ENCODE measurements around the gene DMAC2.
"Not testable (repeated sequence)": the region's sequence is repeated elsewhere in the genome, so short reads cannot be mapped to it uniquely, and the experiment has no call there.

The DMAC2 gene

GRCh38 chr19:41424335-41425173 is 15.2 kb downstream of the DMAC2 start:
- in situ Hi-C loops (cut with HindIII; ENCODE audit: low sequenced_read_pairs), result loop anchor here (10.0 kb wide), 1 partner anchor 150 kb away; the partner anchor contains the start of gene CEACAM21

GRCh38 chr19:41422955-41423354 is 16.8 kb downstream of the DMAC2 start:
- in situ Hi-C loops (cut with HindIII; ENCODE audit: low sequenced_read_pairs), result loop anchor here (10.0 kb wide), 1 partner anchor 152 kb away; the partner anchor contains the start of gene CEACAM21

GRCh38 chr19:41422456-41422855 is 17.3 kb downstream of the DMAC2 start:
- in situ Hi-C loops (cut with HindIII; ENCODE audit: low sequenced_read_pairs), result loop anchor here (10.0 kb wide), 1 partner anchor 152 kb away; the partner anchor contains the start of gene CEACAM21

- in situ Hi-C loops (cut with HindIII; ENCODE audit: low sequenced_read_pairs), result loop anchor here (10.0 kb wide), 1 partner anchor 153 kb away; the partner anchor contains the start of gene CEACAM21
Observed at GRCh38 chr19:41421973-41422372, 17.7 kb downstream of the DMAC2 start.

- in situ Hi-C loops (cut with HindIII; ENCODE audit: low sequenced_read_pairs), result loop anchor here (10.0 kb wide), 1 partner anchor 153 kb away; the partner anchor contains the start of gene CEACAM21
Observed at GRCh38 chr19:41421314-41421713, 18.4 kb downstream of the DMAC2 start.

- in situ Hi-C loops (cut with HindIII; ENCODE audit: low sequenced_read_pairs), result loop anchor here (10.0 kb wide), 1 partner anchor 155 kb away; the partner anchor contains the start of gene CEACAM21
Observed at GRCh38 chr19:41420101-41420880, 19.4 kb downstream of the DMAC2 start.

- in situ Hi-C loops (cut with HindIII; ENCODE audit: low sequenced_read_pairs), result no loop called here
Observed at GRCh38 chr19:41416194-41416674, 23.5 kb downstream of the DMAC2 start.

GRCh38 chr19:41415154-41415571 is 24.5 kb downstream of the DMAC2 start:
- in situ Hi-C loops (cut with HindIII; ENCODE audit: low sequenced_read_pairs), result no loop called here

GRCh38 chr19:41414461-41414860 is 25.3 kb downstream of the DMAC2 start:
- in situ Hi-C loops (cut with HindIII; ENCODE audit: low sequenced_read_pairs), result no loop called here

GRCh38 chr19:41413947-41414346 is 25.8 kb downstream of the DMAC2 start:
- in situ Hi-C loops (cut with HindIII; ENCODE audit: low sequenced_read_pairs), result no loop called here

- in situ Hi-C loops (cut with HindIII; ENCODE audit: low sequenced_read_pairs), result no loop called here
Observed at GRCh38 chr19:41412953-41413352, 26.8 kb downstream of the DMAC2 start.

- in situ Hi-C loops (cut with HindIII; ENCODE audit: low sequenced_read_pairs), result no loop called here
Observed at GRCh38 chr19:41411968-41412265, 27.8 kb downstream of the DMAC2 start.

GRCh38 chr19:41411100-41411967 is 28.4 kb downstream of the DMAC2 start:
- in situ Hi-C loops (cut with HindIII; ENCODE audit: low sequenced_read_pairs), result no loop called here

GRCh38 chr19:41410336-41411054 is 29.2 kb downstream of the DMAC2 start:
- in situ Hi-C loops (cut with HindIII; ENCODE audit: low sequenced_read_pairs), result no loop called here

- in situ Hi-C loops (cut with HindIII; ENCODE audit: low sequenced_read_pairs), result no loop called here
Observed at GRCh38 chr19:41409288-41409687, 30.4 kb downstream of the DMAC2 start.

- in situ Hi-C loops (cut with HindIII; ENCODE audit: low sequenced_read_pairs), result not testable (repeated sequence)
Observed at GRCh38 chr19:41408846-41409245, 30.9 kb downstream of the DMAC2 start.

GRCh38 chr19:41408256-41408655 is 31.5 kb downstream of the DMAC2 start:
- in situ Hi-C loops (cut with HindIII; ENCODE audit: low sequenced_read_pairs), result no loop called here

GRCh38 chr19:41407271-41407670 is 32.4 kb downstream of the DMAC2 start:
- in situ Hi-C loops (cut with HindIII; ENCODE audit: low sequenced_read_pairs), result no loop called here

- in situ Hi-C loops (cut with HindIII; ENCODE audit: low sequenced_read_pairs), result no loop called here
Observed at GRCh38 chr19:41405776-41406175, 33.9 kb downstream of the DMAC2 start.
